Dedifferentiated amniotic fluid mesenchymal stem cell (primary cell): ENCODE measurements around the gene MRPL37.
"Not testable (repeated sequence)": the region's sequence is repeated elsewhere in the genome, so short reads cannot be mapped to it uniquely, and the experiment has no call there.

ENCODE experiments used
- DNase-seq: peaks from one replicate; pipeline ENCODE4 v3.0.0-alpha.2; 2016; ENCODE audit errors: extremely low spot score

Gene MRPL37

GRCh38 chr1:54172614-54173599, 27.1 kb upstream of the MRPL37 start:
- no peak for DNase-seq

DNA sequence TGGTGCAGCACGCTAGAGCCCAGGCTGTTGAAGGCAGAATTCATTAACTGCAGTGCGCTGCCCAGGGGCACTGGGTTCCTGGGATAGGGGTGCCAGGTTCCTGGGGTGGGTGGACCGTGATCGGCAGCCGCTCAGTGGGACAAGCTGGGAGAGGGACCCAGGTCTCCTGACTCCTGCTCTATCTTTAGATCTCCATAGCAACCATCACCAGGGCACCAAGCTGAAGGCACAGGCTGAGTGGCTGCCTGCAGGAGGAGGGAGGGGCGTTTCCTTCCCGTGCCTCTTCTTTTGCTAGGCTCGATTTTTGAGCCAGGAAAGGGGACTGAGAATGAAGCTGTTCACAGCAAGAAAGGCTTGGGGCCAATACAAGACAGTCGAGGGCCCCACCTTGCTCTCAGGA, 26.3 kb upstream of the MRPL37 start:
- DNase-seq, result no peak

GRCh38 chr1:54174106-54174505, 25.9 kb upstream of the MRPL37 start:
- no peak for DNase-seq

DNA sequence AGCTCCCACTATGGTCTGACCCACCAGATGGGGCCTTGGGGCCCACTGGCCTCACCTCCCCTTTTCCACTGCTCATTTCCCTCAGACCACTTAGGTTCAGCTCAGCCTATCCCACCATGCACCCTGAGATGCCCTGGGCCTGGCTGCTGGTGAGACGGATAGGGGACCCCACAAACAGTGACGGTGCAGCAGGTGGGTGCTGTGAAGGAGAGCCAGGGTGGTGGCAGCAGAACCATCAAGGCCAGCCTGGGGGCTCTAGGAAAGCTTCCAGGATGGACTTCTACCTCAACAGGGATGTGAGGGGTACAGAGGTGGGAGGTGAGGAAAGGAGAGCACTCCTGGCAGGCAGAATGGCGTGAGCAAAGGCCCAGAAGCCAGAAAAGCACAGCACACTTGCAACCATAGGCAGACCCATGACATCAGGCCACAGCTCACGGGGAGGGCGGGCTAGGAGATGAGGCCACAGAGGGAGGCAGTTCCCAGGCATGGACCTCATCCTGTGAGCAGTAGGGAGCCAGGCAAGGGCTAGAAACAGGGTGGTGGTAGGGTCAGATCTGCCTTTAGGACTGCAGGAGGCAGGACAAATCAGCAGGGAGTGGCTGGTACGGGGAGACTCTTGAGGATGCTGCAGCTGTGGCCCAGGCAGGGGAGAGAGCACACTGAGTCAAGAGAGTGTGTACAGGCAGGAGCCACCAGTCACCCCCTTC, 23.2 kb upstream of the MRPL37 start:
- no peak for DNase-seq

GRCh38 chr1:54177726-54178125, 22.2 kb upstream of the MRPL37 start:
- no peak for DNase-seq

GRCh38 chr1:54178296-54179070, 21.5 kb upstream of the MRPL37 start:
- no peak for DNase-seq

GRCh38 chr1:54180701-54181360, 19.1 kb upstream of the MRPL37 start:
- no peak for DNase-seq

GRCh38 chr1:54186056-54186455, 13.9 kb upstream of the MRPL37 start:
- no peak for DNase-seq

GRCh38 chr1:54188291-54188690, 11.7 kb upstream of the MRPL37 start:
- no peak for DNase-seq

- DNase-seq, result no peak
These were observed 9.4 kb upstream of the MRPL37 start for GRCh38 chr1:54190526-54190925.

- no peak for DNase-seq
These were observed 8.4 kb upstream of the MRPL37 start for GRCh38 chr1:54191525-54191924.

GRCh38 chr1:54193453-54193852, 6.5 kb upstream of the MRPL37 start:
- DNase-seq, result no peak

DNA sequence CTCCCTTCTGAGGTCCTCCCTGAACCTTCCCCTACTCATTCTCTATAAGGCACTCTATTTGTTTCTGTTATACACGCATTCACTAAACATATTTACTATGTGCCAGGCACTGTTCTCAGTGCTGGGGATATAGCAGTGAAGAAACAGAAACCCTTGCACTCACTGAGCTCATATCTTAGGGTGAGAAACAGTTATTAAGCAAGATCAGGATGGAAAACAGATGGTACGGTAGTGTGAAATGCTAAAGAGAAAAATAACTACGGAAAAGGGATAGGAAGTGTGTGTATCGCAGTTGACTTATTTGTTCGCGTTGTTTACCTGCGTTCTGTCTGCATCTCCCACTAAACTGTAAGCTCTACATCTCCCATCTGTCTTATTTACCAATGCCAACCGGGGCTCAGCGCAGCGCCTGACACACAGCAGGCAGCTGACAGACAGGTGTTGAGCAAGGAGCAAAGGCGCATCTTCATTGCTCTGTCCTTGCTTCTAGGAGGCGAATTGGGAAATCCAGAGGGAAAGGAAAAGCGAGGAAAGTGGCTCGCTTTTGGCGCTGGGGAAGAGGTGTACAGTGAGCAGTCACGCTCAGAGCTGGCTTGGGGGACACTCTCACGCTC, 709 bp upstream of the MRPL37 start:
- DNase-seq, result no peak

- DNase-seq, result no peak
These were observed 591 bp downstream of the MRPL37 start for GRCh38 chr1:54200519-54200997.

- no peak for DNase-seq
These were observed 4.2 kb downstream of the MRPL37 start for GRCh38 chr1:54204199-54204598.

DNA sequence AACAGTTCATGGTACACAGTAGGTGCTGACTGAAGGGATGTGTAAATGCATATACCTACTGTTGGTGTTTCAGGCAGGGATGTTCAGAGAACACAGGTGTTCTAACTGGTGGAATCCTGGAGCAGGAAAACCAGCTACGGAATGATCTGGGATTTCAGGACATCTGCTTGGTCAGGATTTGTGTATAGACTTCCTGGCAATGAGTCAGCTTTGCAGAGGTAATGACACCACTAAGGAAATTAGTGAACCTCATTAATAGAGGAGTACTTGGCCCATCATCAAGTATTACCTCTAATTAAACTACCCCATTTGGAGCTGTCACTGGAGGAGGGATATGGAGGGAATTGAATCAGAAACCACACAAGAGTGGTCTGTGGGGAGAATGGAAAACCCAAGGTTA, 7.3 kb downstream of the MRPL37 start:
- DNase-seq, result no peak

DNA sequence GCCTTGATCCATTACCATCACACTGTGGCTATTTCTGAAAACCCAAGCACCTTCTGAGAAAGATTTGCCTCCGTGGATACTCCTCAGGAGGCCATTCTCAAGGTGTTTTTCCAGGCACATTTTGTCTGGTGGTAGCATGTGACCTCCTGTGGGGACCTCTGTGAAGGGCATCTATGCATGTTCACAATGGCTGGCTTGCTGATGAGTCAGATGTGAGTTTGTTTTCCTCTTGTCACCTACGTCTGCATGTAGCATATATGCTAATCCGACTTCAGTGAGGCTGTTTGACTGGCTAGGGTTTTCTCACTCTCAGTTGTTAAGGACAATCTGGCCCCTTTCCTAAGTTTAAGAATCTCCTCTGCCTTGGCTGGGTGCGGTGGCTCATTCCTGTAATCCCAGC, 7.9 kb downstream of the MRPL37 start:
- not testable (repeated sequence) for DNase-seq

GRCh38 chr1:54212872-54213271, 12.9 kb downstream of the MRPL37 start:
- no peak for DNase-seq

- no peak for DNase-seq
These were observed 15.6 kb downstream of the MRPL37 start for GRCh38 chr1:54215523-54215922.

- no peak for DNase-seq
These were observed 19.1 kb downstream of the MRPL37 start for GRCh38 chr1:54218883-54219687.
